HEK293 (cell line): Measurements from ENCODE around the gene STK24.

Source experiments
- CTCF ChIA-PET: fragments of 350-600 bp; formaldehyde crosslinking; extraction: SDS; loops from one replicate; lab custom pipeline; 2021; ENCODE audit warnings: antibody characterized with exemption; lab: Yijun Ruan, JAX
- POLR2A ChIA-PET: fragments of 300-600 bp; formaldehyde crosslinking; extraction: SDS; loops from one replicate; lab custom pipeline; 2020; ENCODE audit warnings: antibody characterized with exemption, inconsistent platforms; lab: Yijun Ruan, JAX
- H3K27ac ChIP-seq: fragments of 200-500 bp; sonication (Bioruptor generic); 2 replicates; pipeline ENCODE4 v1.5.1; 2014; ENCODE audit warnings: low read depth, low read length, control low read depth, inconsistent platforms; ENCODE audit errors: extremely low read depth
- H3K36me3 ChIP-seq, 2 experiments: fragments of 200-500 bp in 1 of 2; sonication (Bioruptor generic) in 1 of 2; 1 replicate in 1 of 2; 2 replicates in 1 of 2; pipeline ENCODE4 v1.5.1; 2014 to 2017; ENCODE audit warnings: inconsistent platforms in 2 of 2, low read length in 2 of 2; ENCODE audit not compliant: control insufficient read depth in 2 of 2, insufficient read depth in 1 of 2
- H3K4me1 ChIP-seq: fragments of 200-500 bp; sonication (Bioruptor generic); 2 replicates; pipeline ENCODE4 v1.5.1; 2014; ENCODE audit warnings: mild to moderate bottlenecking, low read length, inconsistent platforms; ENCODE audit not compliant: control insufficient read depth, insufficient read depth
- H3K4me3 ChIP-seq: 2 replicates; pipeline ENCODE4 v1.5.1; 2011; ENCODE audit warnings: low read depth, mild to moderate bottlenecking, control low read depth, low read length, moderate library complexity
- H3K9me3 ChIP-seq: fragments of 200-500 bp; sonication (Bioruptor generic); 2 replicates; pipeline ENCODE4 v1.5.1; 2014; ENCODE audit warnings: low read depth, low read length, inconsistent platforms; ENCODE audit not compliant: control insufficient read depth, insufficient read depth
- EGR2 ChIP-seq: fragments of 450-650 bp; formaldehyde crosslinking; IDR thresholded peaks from 2 replicates; pipeline ENCODE4 v1.5.1; 2016; ENCODE audit warnings: low read depth, missing biosample characterization, missing genetic modification characterization
- GLIS1 ChIP-seq: fragments of 450-650 bp; formaldehyde crosslinking; IDR thresholded peaks from 2 replicates; pipeline ENCODE4 v1.5.1; 2016; ENCODE audit warnings: missing biosample characterization, missing genetic modification characterization
- HOXA7 ChIP-seq: sonication (generic); formaldehyde crosslinking; IDR thresholded peaks from 2 replicates; pipeline ENCODE4 v1.8.1; 2022; ENCODE audit warnings: missing genetic modification reagents, borderline replicate concordance
- PRDM1 ChIP-seq: fragments of 450-650 bp; formaldehyde crosslinking; IDR thresholded peaks from 2 replicates; pipeline ENCODE4; 2016; ENCODE audit warnings: missing biosample characterization, missing genetic modification characterization
- REPIN1 ChIP-seq: fragments of 450-650 bp; formaldehyde crosslinking; IDR thresholded peaks from 2 replicates; pipeline ENCODE4 v1.5.1; 2017; ENCODE audit warnings: missing biosample characterization, missing genetic modification characterization, low read depth
- SALL2 ChIP-seq: fragments of 450-650 bp; formaldehyde crosslinking; IDR thresholded peaks from 2 replicates; pipeline ENCODE4 v1.5.0; 2017; ENCODE audit warnings: missing biosample characterization, mild to moderate bottlenecking, missing genetic modification characterization, borderline replicate concordance
- ZFHX2 ChIP-seq: fragments of 450-650 bp; formaldehyde crosslinking; conservative IDR thresholded peaks from 2 replicates; pipeline ENCODE4 v1.5.1; 2016; ENCODE audit warnings: missing biosample characterization, missing genetic modification characterization
- ZNF114 ChIP-seq: fragments of 450-650 bp; formaldehyde crosslinking; IDR thresholded peaks from 2 replicates; pipeline ENCODE4 v1.5.0; 2017; ENCODE audit warnings: missing biosample characterization, missing genetic modification characterization
- ZNF133 ChIP-seq: fragments of 450-650 bp; formaldehyde crosslinking; IDR thresholded peaks from 2 replicates; pipeline ENCODE4 v1.5.1; 2016; ENCODE audit warnings: missing biosample characterization, missing genetic modification characterization
- ZNF248 ChIP-seq: fragments of 450-650 bp; formaldehyde crosslinking; IDR thresholded peaks from 2 replicates; pipeline ENCODE4 v1.5.1; 2017; ENCODE audit warnings: missing biosample characterization, missing genetic modification characterization
- ZNF335 ChIP-seq: fragments of 450-650 bp; formaldehyde crosslinking; conservative IDR thresholded peaks from 2 replicates; pipeline ENCODE4 v1.5.1; 2016; ENCODE audit warnings: missing biosample characterization, missing genetic modification characterization
- ZNF341 ChIP-seq: fragments of 450-650 bp; formaldehyde crosslinking; IDR thresholded peaks from 2 replicates; pipeline ENCODE4; 2016; ENCODE audit warnings: low read depth, missing biosample characterization, missing genetic modification characterization
- ZNF404 ChIP-seq: fragments of 450-650 bp; formaldehyde crosslinking; IDR thresholded peaks from 2 replicates; pipeline ENCODE4 v1.5.1; 2017; ENCODE audit warnings: missing biosample characterization, missing genetic modification characterization
- ZNF416 ChIP-seq: fragments of 450-650 bp; formaldehyde crosslinking; IDR thresholded peaks from 2 replicates; pipeline ENCODE4 v1.5.1; 2016; ENCODE audit warnings: missing biosample characterization, missing genetic modification characterization
- ZNF433 ChIP-seq: fragments of 450-650 bp; formaldehyde crosslinking; IDR thresholded peaks from 2 replicates; pipeline ENCODE4 v1.5.1; 2016; ENCODE audit warnings: missing biosample characterization, missing genetic modification characterization, low read depth
- ZNF548 ChIP-seq: fragments of 450-650 bp; formaldehyde crosslinking; IDR thresholded peaks from 2 replicates; pipeline ENCODE4 v1.5.1; 2016; ENCODE audit warnings: missing biosample characterization, missing genetic modification characterization
- ZNF549 ChIP-seq: fragments of 450-650 bp; IDR thresholded peaks from 2 replicates; pipeline ENCODE4 v1.5.1; 2018; ENCODE audit warnings: missing biosample characterization, missing genetic modification characterization, mild to moderate bottlenecking, inconsistent platforms, moderate library complexity
- ZNF843 ChIP-seq: fragments of 450-650 bp; formaldehyde crosslinking; IDR thresholded peaks from 2 replicates; pipeline ENCODE4 v1.5.1; 2016; ENCODE audit warnings: missing biosample characterization, missing genetic modification characterization
- TF ChIP-seq, protein P1 (sequence below): fragments of 450-650 bp; formaldehyde crosslinking; IDR thresholded peaks from 2 replicates; pipeline ENCODE4 v1.5.1; 2017; ENCODE audit warnings: missing biosample characterization, missing genetic modification characterization
- TF ChIP-seq, protein P2 (sequence below): fragments of 450-650 bp; formaldehyde crosslinking; optimal IDR thresholded peaks from 2 replicates; pipeline ENCODE3; 2016; ENCODE audit warnings: missing biosample characterization, mild to moderate bottlenecking, missing genetic modification characterization
- TF ChIP-seq, protein P3 (sequence below): fragments of 450-650 bp; formaldehyde crosslinking; IDR thresholded peaks from 2 replicates; pipeline ENCODE4 v1.5.1; 2016; ENCODE audit warnings: missing biosample characterization, missing genetic modification characterization
- TF ChIP-seq, protein P4 (sequence below): fragments of 450-650 bp; formaldehyde crosslinking; IDR thresholded peaks from 2 replicates; pipeline ENCODE4; 2016; ENCODE audit warnings: missing biosample characterization, missing genetic modification characterization
- TF ChIP-seq, protein P5 (sequence below): fragments of 450-650 bp; formaldehyde crosslinking; IDR thresholded peaks from 2 replicates; pipeline ENCODE4 v1.5.1; 2016; ENCODE audit warnings: missing biosample characterization, missing genetic modification characterization

Gene STK24

DNA sequence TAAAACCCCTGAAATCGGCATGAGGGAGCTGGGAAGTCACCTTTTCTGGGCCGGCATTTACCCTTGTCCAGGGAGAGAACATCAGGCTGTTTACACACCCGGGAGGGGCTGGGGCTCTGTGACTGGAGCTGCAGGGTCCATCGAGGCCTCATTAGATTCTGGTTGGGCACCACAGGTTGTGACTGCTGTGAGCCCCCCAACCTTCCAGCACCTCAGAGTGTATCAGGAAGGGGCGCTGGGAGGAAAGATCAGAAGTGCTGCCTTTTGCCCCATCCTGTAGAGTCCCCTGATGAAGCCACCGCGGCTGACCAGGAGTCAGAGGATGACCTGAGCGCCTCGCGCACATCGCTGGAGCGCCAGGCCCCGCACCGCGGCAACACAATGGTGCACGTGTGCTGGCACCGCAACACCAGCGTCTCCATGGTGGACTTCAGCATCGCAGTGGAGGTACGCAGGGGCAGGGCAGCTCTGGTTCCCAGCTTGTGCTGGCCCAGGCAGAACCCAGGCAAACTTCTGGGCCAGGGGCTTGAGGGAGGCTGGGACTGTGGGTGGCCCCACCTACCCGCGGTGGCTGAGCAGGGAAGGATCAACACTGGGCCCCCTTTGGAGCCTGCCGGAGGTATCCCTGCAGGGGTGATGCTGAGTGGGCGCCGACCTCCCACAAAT lies 136.4 kb downstream of the STK24 start:
- ChIA-PET CTCF (no interaction called here), POLR2A (no interaction called here)
- no peaks in the 10 kb centered on the region for H3K36me3 ChIP-seq
- H3K27ac ChIP-seq, result no peak overlapping the region
- no peaks in the 10 kb centered on the region for H3K4me1 ChIP-seq
- H3K9me3 ChIP-seq, result no peaks in the 10 kb centered on the region
- TF ChIP-seq ZFHX2 (tag by site-specific recombination), result peak; percentile 58; the same call in 1 of the 2 replicates
- no peak for TF ChIP-seq HOXA7 (CRISPR knock-in tag)
- peak; percentile 52; the same call in 1 of the 2 replicates for TF ChIP-seq GLIS1
- peak; percentile 58; the same call in 1 of the 2 replicates for TF ChIP-seq EGR2
- TF ChIP-seq, protein P1, sequence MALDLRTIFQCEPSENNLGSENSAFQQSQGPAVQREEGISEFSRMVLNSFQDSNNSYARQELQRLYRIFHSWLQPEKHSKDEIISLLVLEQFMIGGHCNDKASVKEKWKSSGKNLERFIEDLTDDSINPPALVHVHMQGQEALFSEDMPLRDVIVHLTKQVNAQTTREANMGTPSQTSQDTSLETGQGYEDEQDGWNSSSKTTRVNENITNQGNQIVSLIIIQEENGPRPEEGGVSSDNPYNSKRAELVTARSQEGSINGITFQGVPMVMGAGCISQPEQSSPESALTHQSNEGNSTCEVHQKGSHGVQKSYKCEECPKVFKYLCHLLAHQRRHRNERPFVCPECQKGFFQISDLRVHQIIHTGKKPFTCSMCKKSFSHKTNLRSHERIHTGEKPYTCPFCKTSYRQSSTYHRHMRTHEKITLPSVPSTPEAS (tag by site-specific recombination), result no peak
- no peak overlapping the region for H3K4me3 ChIP-seq

DNA sequence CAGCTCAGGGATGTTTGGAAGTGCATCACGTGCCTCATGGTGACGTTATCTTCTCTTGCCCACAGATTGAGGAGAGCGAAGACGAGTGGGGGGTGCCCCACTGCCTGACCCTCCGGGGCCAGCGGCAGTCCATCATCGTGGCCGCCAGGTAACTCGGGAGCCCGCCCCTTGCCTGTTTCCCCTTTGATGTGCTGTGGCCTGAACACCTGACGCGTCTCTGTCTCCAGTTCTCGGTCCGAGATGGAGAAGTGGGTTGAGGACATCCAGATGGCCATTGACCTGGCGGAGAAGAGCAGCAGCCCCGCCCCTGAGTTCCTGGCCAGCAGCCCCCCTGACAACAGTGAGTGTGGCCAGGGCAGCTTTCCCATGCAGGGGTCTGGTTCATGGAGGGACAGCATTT lies 137.0 kb downstream of the STK24 start:
- POLR2A ChIA-PET, result no interaction called here
- Histone ChIP-seq H3K9me3 (no peaks in the 10 kb centered on the region), H3K4me3 (no peak overlapping the region), H3K36me3 (no peaks in the 10 kb centered on the region), H3K27ac (no peak overlapping the region), H3K4me1 (no peaks in the 10 kb centered on the region)
- TF ChIP-seq, protein P2, sequence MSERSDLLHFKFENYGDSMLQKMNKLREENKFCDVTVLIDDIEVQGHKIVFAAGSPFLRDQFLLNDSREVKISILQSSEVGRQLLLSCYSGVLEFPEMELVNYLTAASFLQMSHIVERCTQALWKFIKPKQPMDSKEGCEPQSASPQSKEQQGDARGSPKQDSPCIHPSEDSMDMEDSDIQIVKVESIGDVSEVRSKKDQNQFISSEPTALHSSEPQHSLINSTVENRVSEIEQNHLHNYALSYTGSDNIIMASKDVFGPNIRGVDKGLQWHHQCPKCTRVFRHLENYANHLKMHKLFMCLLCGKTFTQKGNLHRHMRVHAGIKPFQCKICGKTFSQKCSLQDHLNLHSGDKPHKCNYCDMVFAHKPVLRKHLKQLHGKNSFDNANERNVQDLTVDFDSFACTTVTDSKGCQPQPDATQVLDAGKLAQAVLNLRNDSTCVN (tag by site-specific recombination), result no peak
- CTCF ChIA-PET, result no interaction called here

DNA sequence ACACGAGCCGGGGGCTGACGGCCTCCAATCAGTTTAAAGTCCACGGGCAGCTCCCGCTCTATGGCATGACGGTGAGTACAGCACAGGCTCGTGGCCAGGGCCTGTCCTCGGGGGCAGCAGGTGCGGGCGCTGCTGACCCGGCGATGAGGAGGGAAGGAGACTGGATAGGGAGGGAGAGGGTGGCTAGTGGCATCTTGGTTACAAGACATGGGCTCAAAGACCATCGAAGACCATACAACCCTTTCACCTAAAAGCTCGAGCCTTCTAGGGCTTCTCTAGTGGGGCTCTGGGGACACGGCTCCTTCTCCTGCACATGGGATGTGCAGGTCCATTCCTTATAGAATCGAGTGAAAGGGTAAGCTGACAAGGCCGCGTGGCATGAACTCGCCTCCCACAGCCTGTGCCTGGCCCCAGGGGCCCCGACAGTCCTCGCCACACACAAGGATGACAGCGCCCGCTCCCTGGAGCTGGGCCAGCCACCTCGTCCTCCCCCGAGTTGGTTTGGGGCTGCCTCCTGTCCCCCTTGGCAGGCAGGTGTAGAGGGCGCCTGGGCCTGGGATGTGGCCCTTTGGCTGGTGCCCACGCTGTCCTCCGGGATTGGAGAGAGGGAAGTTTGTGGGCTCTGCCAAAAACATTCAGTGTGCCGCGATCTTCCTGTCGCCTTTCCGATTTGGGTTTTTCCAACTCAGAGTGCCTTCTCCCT lies 137.6 kb downstream of the STK24 start:
- Histone ChIP-seq H3K27ac (no peak overlapping the region), H3K4me3 (no peak overlapping the region), H3K36me3 (no peaks in the 10 kb centered on the region), H3K4me1 (no peaks in the 10 kb centered on the region), H3K9me3 (no peaks in the 10 kb centered on the region)
- CTCF ChIA-PET, result interaction anchor here (1.1 kb wide), 1 partner anchor 11 kb away, joined by 3 read pairs; no protein-coding TSS in a partner anchor
- TF ChIP-seq REPIN1 (tag by site-specific recombination), result no peak
- TF ChIP-seq ZNF404 (tag by site-specific recombination), result no peak
- no peak for TF ChIP-seq PRDM1 (tag by site-specific recombination)
- no peak for TF ChIP-seq ZNF416
- no peak for TF ChIP-seq ZNF548 (tag by site-specific recombination)
- TF ChIP-seq ZNF114, result no peak
- TF ChIP-seq, protein P3, sequence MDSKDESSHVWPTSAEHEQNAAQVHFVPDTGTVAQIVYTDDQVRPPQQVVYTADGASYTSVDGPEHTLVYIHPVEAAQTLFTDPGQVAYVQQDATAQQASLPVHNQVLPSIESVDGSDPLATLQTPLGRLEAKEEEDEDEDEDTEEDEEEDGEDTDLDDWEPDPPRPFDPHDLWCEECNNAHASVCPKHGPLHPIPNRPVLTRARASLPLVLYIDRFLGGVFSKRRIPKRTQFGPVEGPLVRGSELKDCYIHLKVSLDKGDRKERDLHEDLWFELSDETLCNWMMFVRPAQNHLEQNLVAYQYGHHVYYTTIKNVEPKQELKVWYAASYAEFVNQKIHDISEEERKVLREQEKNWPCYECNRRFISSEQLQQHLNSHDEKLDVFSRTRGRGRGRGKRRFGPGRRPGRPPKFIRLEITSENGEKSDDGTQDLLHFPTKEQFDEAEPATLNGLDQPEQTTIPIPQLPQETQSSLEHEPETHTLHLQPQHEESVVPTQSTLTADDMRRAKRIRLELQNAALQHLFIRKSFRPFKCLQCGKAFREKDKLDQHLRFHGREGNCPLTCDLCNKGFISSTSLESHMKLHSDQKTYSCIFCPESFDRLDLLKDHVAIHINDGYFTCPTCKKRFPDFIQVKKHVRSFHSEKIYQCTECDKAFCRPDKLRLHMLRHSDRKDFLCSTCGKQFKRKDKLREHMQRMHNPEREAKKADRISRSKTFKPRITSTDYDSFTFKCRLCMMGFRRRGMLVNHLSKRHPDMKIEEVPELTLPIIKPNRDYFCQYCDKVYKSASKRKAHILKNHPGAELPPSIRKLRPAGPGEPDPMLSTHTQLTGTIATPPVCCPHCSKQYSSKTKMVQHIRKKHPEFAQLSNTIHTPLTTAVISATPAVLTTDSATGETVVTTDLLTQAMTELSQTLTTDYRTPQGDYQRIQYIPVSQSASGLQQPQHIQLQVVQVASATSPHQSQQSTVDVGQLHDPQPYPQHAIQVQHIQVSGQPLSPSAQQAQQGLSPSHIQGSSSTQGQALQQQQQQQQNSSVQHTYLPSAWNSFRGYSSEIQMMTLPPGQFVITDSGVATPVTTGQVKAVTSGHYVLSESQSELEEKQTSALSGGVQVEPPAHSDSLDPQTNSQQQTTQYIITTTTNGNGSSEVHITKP (tag by site-specific recombination), result no peak
- no peak for TF ChIP-seq ZNF335 (tag by site-specific recombination)
- no peak for TF ChIP-seq ZNF549
- TF ChIP-seq ZNF133 (tag by site-specific recombination), result no peak
- no peak for TF ChIP-seq SALL2 (tag by site-specific recombination)
- TF ChIP-seq ZNF843 (tag by site-specific recombination), result no peak
- TF ChIP-seq, protein P4, sequence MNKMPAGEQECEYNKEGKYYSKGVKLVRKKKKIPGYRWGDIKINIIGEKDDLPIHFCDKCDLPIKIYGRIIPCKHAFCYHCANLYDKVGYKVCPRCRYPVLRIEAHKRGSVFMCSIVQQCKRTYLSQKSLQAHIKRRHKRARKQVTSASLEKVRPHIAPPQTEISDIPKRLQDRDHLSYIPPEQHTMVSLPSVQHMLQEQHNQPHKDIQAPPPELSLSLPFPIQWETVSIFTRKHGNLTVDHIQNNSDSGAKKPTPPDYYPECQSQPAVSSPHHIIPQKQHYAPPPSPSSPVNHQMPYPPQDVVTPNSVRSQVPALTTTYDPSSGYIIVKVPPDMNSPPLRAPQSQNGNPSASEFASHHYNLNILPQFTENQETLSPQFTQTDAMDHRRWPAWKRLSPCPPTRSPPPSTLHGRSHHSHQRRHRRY (tag by site-specific recombination), result no peak
- no peak for TF ChIP-seq ZNF433 (tag by site-specific recombination)
- TF ChIP-seq ZNF341 (tag by site-specific recombination), result no peak
- TF ChIP-seq ZFHX2 (tag by site-specific recombination), result no peak
- TF ChIP-seq ZNF248 (tag by site-specific recombination), result no peak
- TF ChIP-seq, protein P5, sequence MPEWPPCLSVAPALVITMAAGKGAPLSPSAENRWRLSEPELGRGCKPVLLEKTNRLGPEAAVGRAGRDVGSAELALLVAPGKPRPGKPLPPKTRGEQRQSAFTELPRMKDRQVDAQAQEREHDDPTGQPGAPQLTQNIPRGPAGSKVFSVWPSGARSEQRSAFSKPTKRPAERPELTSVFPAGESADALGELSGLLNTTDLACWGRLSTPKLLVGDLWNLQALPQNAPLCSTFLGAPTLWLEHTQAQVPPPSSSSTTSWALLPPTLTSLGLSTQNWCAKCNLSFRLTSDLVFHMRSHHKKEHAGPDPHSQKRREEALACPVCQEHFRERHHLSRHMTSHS (tag by site-specific recombination), result no peak
- POLR2A ChIA-PET, result no interaction called here
